B cell (primary cell): ENCODE measurements around the gene ZSWIM9. TPM values are rescaled to one million over a fixed set of nuclear protein-coding genes. Genes with fewer than 3 reads are reported as not detected.

Experiments used
- ATAC-seq: fragments of 200-7000 bp; cut with Tn5 transposase; one replicate; pipeline ENCODE4 v1.10.0; 2021; ENCODE audit warnings: low read depth, mild to moderate bottlenecking, moderate number of reproducible peaks, moderate library complexity
- CTCF ChIA-PET: fragments of 350-600 bp; sonication (Branson Sonifier 250); formaldehyde crosslinking; loops from one replicate; lab custom pipeline; 2021; ENCODE audit warnings: antibody characterized with exemption, inconsistent platforms; lab: Charles Lee
- POLR2A ChIA-PET: fragments of 350-600 bp; sonication (Branson Sonifier 250); formaldehyde crosslinking; loops from one replicate; lab custom pipeline; 2021; ENCODE audit warnings: antibody characterized with exemption; lab: Charles Lee
- DNase-seq: peaks from one replicate; pipeline ENCODE4 v3.0.0; 2013
- H2AFZ ChIP-seq: 2 replicates; pipeline ENCODE4 v1.6.1; 2012; ENCODE audit warnings: mild to moderate bottlenecking, low read depth, low read length; ENCODE audit not compliant: insufficient read depth, poor library complexity, severe bottlenecking
- H3K27ac ChIP-seq, 2 donors: 1 replicate in 1 of 2; 2 replicates in 1 of 2; pipeline ENCODE4 v1.5.1; 2012 to 2013; ENCODE audit warnings: low read length in 2 of 2, mild to moderate bottlenecking in 2 of 2, moderate library complexity in 1 of 2
- H3K27me3 ChIP-seq, 4 experiments: fragments of 200-600 bp in 1 of 4; sonication (generic) in 1 of 4; replicated peaks in 1 of 4; 1 replicate in 2 of 4; 2 replicates in 2 of 4; pipeline versions ENCODE4 v1.6.1 to v1.7.0; 2013 to 2016; ENCODE audit warnings: low read length in 3 of 4, mild to moderate bottlenecking in 2 of 4, mixed read lengths in 1 of 4, moderate library complexity in 1 of 4; ENCODE audit not compliant: insufficient read depth in 4 of 4, control insufficient read depth in 3 of 4; ENCODE audit errors: control extremely low read depth in 1 of 4
- H3K36me3 ChIP-seq, 2 experiments: replicated peaks in 1 of 2; 1 replicate in 1 of 2; 2 replicates in 1 of 2; pipeline versions ENCODE4 v1.6.1 to v1.7.1; 2013; ENCODE audit warnings: low read length in 1 of 2; ENCODE audit not compliant: insufficient read depth in 2 of 2, control insufficient read depth in 1 of 2; ENCODE audit errors: control extremely low read depth in 1 of 2, extremely low read depth in 1 of 2
- H3K4me1 ChIP-seq, 2 donors: fragments of 200-600 bp in 1 of 2; sonication (generic) in 1 of 2; 1 replicate in 1 of 2; 2 replicates in 1 of 2; pipeline versions ENCODE4 v1.5.1 to v1.6.1; 2013 to 2017; ENCODE audit warnings: low read length in 2 of 2; ENCODE audit not compliant: control insufficient read depth in 2 of 2, insufficient read depth in 2 of 2
- H3K4me2 ChIP-seq: replicated peaks from 2 replicates; pipeline ENCODE3; 2012; ENCODE audit warnings: mild to moderate bottlenecking, low read depth, low read length; ENCODE audit not compliant: poor library complexity, severe bottlenecking
- H3K4me3 ChIP-seq, 5 experiments: fragments of 200-600 bp in 1 of 5; sonication (generic) in 1 of 5; 1 replicate in 3 of 5; 2 replicates in 2 of 5; pipeline versions ENCODE4 v1.5.1 to v1.7.0; 2011 to 2016; ENCODE audit warnings: low read length in 4 of 5, mild to moderate bottlenecking in 4 of 5, low read depth in 2 of 5, control low read depth in 1 of 5, moderate library complexity in 1 of 5; ENCODE audit not compliant: insufficient read depth in 1 of 5; ENCODE audit errors: control extremely low read depth in 1 of 5, extremely low read depth in 1 of 5
- H3K79me2 ChIP-seq: fragments of 200-600 bp; sonication (generic); one replicate; pipeline ENCODE4 v1.6.0; 2016; ENCODE audit warnings: low read length; ENCODE audit not compliant: control insufficient read depth, insufficient read depth
- H3K9ac ChIP-seq: fragments of 200-600 bp; sonication (generic); 2 replicates; pipeline ENCODE4 v1.6.1; 2017; ENCODE audit warnings: mild to moderate bottlenecking, low read length, moderate library complexity
- H3K9me3 ChIP-seq, 3 donors: one replicate each; pipeline versions ENCODE4 v1.6.1 to v1.7.1; 2013; ENCODE audit warnings: low read length in 2 of 3; ENCODE audit not compliant: control insufficient read depth in 2 of 3, insufficient read depth in 1 of 3; ENCODE audit errors: control extremely low read depth in 1 of 3
- H4K20me1 ChIP-seq: 2 replicates; pipeline ENCODE4 v1.6.0; 2012; ENCODE audit warnings: mild to moderate bottlenecking, low read length; ENCODE audit not compliant: insufficient read depth, control insufficient read depth, poor library complexity, severe bottlenecking
- H3K27ac Mint-ChIP-seq: one replicate; pipeline ENCODE4 v1.8.0; 2021; ENCODE audit warnings: mixed read lengths
- H3K27me3 Mint-ChIP-seq: one replicate; pipeline ENCODE4 v1.8.0; 2021; ENCODE audit warnings: mixed read lengths
- H3K4me1 Mint-ChIP-seq: one replicate; pipeline ENCODE4 v1.8.0; 2021; ENCODE audit warnings: mixed read lengths
- H3K4me3 Mint-ChIP-seq: one replicate; pipeline ENCODE4 v1.8.0; 2021; ENCODE audit warnings: mixed read lengths
- H3K9me3 Mint-ChIP-seq: one replicate; pipeline ENCODE4 v1.8.0; 2022; ENCODE audit warnings: mixed read lengths; ENCODE audit not compliant: insufficient read depth
- CTCF ChIP-seq: fragments of 200-600 bp; IDR thresholded peaks from one replicate; pipeline ENCODE4 v1.8.0; 2022; ENCODE audit warnings: antibody characterized with exemption, mild to moderate bottlenecking
- EZH2 ChIP-seq: IDR thresholded peaks from 2 replicates; pipeline ENCODE4 v1.6.1; 2012; ENCODE audit warnings: borderline replicate concordance, low read depth, mild to moderate bottlenecking, moderate library complexity, low read length; ENCODE audit not compliant: insufficient read depth, poor library complexity, severe bottlenecking
- WGBS: methylation state at CpG from one replicate; pipeline ENCODE4 v1.1.5; 2013; ENCODE audit warnings: missing lambda C conversion rate; ENCODE audit not compliant: insufficient coverage; 5-methylcytosine and 5-hydroxymethylcytosine counted together
- intact Hi-C: fragments of 100-400 bp; cut with micrococcal nuclease; formaldehyde crosslinking; loops from one replicate; pipeline ENCODE4 v1.10.0; 2022
- polyA plus RNA-seq: library from polyadenylated mRNA; depleted of rRNA; stranded (reverse); fragments of >200 nt; gene quantifications from 2 replicates; pipeline ENCODE4 v1.2.3, GENCODE V29; 2012
- total RNA-seq, 2 donors: library from RNA; stranded (reverse); fragments of 120-200 nt in 1 of 2; gene quantifications; 1 replicate in 1 of 2; 2 replicates in 1 of 2; pipeline versions ENCODE4 v1.2.3 to v1.2.4, GENCODE V29; 2013 to 2022

Gene ZSWIM9
- total and polyA plus RNA-seq, 2 donors (not counting 1 experiment from before 2014, with no cell fraction given): 1.7 to 15.7 TPM

DNA sequence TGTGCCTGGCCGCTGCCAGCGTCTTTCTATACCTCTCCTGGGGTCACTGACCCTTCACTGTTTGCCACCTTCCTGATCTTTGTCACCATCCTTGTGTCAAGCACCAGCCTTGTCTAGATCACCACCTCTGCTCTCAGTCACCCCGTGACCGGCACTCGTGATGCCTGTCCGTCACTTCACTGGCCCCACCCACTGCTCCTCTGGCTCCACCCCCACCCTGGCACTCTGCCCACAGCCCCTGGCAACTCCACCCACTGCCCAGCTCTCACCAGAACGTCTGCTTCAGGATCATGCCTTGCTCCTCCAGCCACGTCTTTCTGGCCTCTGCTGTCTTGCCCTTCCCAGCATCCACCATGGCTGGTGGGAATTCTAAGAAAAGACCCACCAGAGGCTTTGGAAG, 35.1 kb upstream of the ZSWIM9 start:
- Mint-ChIP-seq H3K27ac (no peak overlapping the region), H3K27me3 (no peaks in the 10 kb centered on the region), H3K4me1 (no peaks in the 10 kb centered on the region), H3K4me3 (no peak overlapping the region), H3K9me3 (no peaks in the 10 kb centered on the region)
- ChIA-PET CTCF (no interaction called here), POLR2A (no interaction called here)
- H3K27ac ChIP-seq: no peak overlapping the region
- no peaks in the 10 kb centered on the region for H4K20me1 ChIP-seq
- H3K9me3 ChIP-seq: no peaks in the 10 kb centered on the region
- TF ChIP-seq CTCF (no peak), EZH2 (no peak)
- no peaks in the 10 kb centered on the region for H3K27me3 ChIP-seq
- 84% methylated on average over 8 of the region's 8 CpGs for WGBS
- no peak overlapping the region for H2AFZ ChIP-seq
- no peak overlapping the region for H3K9ac ChIP-seq
- DNase-seq: no peak
- H3K4me3 ChIP-seq: no peak overlapping the region
- no peak for ATAC-seq
- intact Hi-C loops: no loop called here
- H3K4me1 ChIP-seq: no peaks in the 10 kb centered on the region
- H3K79me2 ChIP-seq: no peaks in the 10 kb centered on the region
- peaks cover 0 to 31% of the 10 kb centered on the region in 2 experiments for H3K36me3 ChIP-seq
- H3K4me2 ChIP-seq: no peak overlapping the region

DNA sequence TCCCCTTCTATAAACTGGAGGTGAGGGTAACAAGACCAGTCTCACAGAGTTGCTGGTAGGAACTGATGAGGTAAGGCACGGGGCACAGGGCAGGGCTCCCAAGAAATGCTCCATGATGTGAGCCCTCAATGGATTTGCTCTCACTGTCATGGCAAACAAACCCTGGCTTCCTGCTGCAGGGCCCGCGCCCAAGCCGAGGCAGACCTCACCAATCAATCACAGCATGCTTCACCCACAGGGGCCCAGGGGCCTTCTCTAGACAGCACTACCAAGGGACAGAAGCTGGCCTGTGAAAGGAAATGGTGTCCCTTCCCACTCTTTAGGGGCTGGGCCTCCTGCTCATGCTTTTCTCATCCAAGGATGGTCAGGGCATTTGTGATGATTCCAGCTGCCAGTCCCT, 33.9 kb upstream of the ZSWIM9 start:
- H3K79me2 ChIP-seq: no peaks in the 10 kb centered on the region
- no peak for ATAC-seq
- no peak overlapping the region for H2AFZ ChIP-seq
- ChIA-PET POLR2A (no interaction called here), CTCF (no interaction called here)
- H3K27ac Mint-ChIP-seq: no peak overlapping the region
- no peaks in the 10 kb centered on the region for H3K27me3 Mint-ChIP-seq
- no peak overlapping the region for H3K4me3 ChIP-seq
- no peaks in the 10 kb centered on the region for H3K9me3 ChIP-seq
- no peaks in the 10 kb centered on the region for H3K4me1 Mint-ChIP-seq
- H4K20me1 ChIP-seq: no peaks in the 10 kb centered on the region
- intact Hi-C loops: no loop called here
- H3K4me3 Mint-ChIP-seq: no peak overlapping the region
- TF ChIP-seq EZH2 (no peak), CTCF (no peak)
- DNase-seq: no peak
- no peaks in the 10 kb centered on the region for H3K27me3 ChIP-seq
- no peaks in the 10 kb centered on the region for H3K4me1 ChIP-seq
- H3K27ac ChIP-seq: no peak overlapping the region
- WGBS: 100% methylated on average over 4 of the region's 4 CpGs
- no peak overlapping the region for H3K4me2 ChIP-seq
- H3K9ac ChIP-seq: no peak overlapping the region
- H3K9me3 Mint-ChIP-seq: no peaks in the 10 kb centered on the region
- peaks cover 0 to 21% of the 10 kb centered on the region in 2 experiments for H3K36me3 ChIP-seq
